ENCODE results near the gene PCDHGB1.
"Not testable (repeated sequence)": the region's sequence is repeated elsewhere in the genome, so short reads cannot be mapped to it uniquely, and the experiment has no call there.

DNA sequence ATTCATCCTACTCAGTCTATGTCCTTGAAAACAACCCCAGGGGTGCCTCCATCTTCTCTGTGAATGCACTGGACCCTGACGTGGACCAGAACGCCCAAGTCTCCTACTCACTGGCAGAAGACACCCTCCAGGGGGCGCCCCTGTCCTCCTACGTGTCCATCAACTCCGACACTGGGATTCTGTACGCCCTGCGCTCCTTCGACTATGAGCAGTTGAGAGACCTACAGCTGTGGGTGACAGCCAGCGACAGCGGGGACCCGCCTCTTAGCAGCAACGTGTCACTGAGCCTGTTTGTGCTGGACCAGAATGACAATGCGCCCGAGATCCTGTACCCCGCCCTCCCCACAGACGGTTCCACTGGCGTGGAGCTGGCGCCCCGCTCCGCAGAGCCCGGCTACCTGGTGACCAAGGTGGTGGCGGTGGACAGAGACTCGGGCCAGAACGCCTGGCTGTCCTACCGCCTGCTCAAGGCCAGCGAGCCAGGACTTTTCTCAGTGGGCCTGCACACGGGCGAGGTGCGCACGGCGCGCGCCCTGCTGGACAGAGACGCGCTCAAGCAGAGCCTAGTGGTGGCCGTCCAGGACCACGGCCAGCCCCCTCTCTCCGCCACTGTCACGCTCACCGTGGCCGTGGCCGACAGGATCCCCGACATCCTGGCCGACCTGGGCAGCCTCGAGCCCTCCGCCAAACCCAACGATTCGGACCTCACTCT is 25.7 kb downstream of the PCDHGB1 start:
- TF ChIP-seq POLR2A (IDR thresholded peaks at IDR 0.05; ENCODE audit: low read depth, low read length): not testable (repeated sequence)
- TF ChIP-seq, protein P1, sequence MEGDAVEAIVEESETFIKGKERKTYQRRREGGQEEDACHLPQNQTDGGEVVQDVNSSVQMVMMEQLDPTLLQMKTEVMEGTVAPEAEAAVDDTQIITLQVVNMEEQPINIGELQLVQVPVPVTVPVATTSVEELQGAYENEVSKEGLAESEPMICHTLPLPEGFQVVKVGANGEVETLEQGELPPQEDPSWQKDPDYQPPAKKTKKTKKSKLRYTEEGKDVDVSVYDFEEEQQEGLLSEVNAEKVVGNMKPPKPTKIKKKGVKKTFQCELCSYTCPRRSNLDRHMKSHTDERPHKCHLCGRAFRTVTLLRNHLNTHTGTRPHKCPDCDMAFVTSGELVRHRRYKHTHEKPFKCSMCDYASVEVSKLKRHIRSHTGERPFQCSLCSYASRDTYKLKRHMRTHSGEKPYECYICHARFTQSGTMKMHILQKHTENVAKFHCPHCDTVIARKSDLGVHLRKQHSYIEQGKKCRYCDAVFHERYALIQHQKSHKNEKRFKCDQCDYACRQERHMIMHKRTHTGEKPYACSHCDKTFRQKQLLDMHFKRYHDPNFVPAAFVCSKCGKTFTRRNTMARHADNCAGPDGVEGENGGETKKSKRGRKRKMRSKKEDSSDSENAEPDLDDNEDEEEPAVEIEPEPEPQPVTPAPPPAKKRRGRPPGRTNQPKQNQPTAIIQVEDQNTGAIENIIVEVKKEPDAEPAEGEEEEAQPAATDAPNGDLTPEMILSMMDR (IDR thresholded peaks at IDR 0.05; ENCODE audit: extremely low read depth in 1 of 2, insufficient read depth in 1 of 2, low read depth in 1 of 2, low read length in 2 of 2): not testable (repeated sequence)

Measured in endothelial cell of umbilical vein (primary cell).